Progenitor cell of endocrine pancreas (in vitro differentiated cells): ENCODE measurements around the gene CRYBA1. TPM values are rescaled to one million over a fixed set of nuclear protein-coding genes. Genes with fewer than 3 reads are reported as not detected.
"Not testable (repeated sequence)": the region's sequence is repeated elsewhere in the genome, so short reads cannot be mapped to it uniquely, and the experiment has no call there.

ENCODE experiments used
- DNase-seq: peaks from one replicate; pipeline ENCODE4 v3.0.0; 2021; ENCODE audit warnings: low spot score; ENCODE audit not compliant: unreplicated experiment
- H3K27ac Mint-ChIP-seq: 2 replicates; pipeline ENCODE4 v1.8.0; 2021; ENCODE audit warnings: mild to moderate bottlenecking, moderate library complexity, mixed read lengths
- H3K27me3 Mint-ChIP-seq: 2 replicates; pipeline ENCODE4 v1.8.0; 2021; ENCODE audit warnings: mixed read lengths
- H3K36me3 Mint-ChIP-seq: 2 replicates; pipeline ENCODE4 v1.8.0; 2022; ENCODE audit warnings: mixed read lengths; ENCODE audit not compliant: insufficient read depth
- H3K4me1 Mint-ChIP-seq: 2 replicates; pipeline ENCODE4 v1.8.0; 2021; ENCODE audit warnings: low read depth, mixed read lengths
- H3K4me3 Mint-ChIP-seq: 2 replicates; pipeline ENCODE4 v1.8.0; 2021; ENCODE audit warnings: low read depth, mild to moderate bottlenecking, moderate library complexity, mixed read lengths
- H3K9me3 Mint-ChIP-seq: 2 replicates; pipeline ENCODE4 v1.8.0; 2021; ENCODE audit warnings: low read depth, mixed read lengths
- CTCF ChIP-seq: fragments of 200-600 bp; sonication (generic); IDR thresholded peaks from one replicate; pipeline ENCODE4 v1.5.0; 2021; ENCODE audit warnings: antibody characterized with exemption, mild to moderate bottlenecking; ENCODE audit not compliant: unreplicated experiment
- total RNA-seq: library from RNA; stranded (reverse); gene quantifications from 2 replicates; pipeline ENCODE4 v1.2.1, GENCODE V29; 2021

CRYBA1 gene
- total RNA-seq, 1 donor from 2014 or later = not detected

DNA sequence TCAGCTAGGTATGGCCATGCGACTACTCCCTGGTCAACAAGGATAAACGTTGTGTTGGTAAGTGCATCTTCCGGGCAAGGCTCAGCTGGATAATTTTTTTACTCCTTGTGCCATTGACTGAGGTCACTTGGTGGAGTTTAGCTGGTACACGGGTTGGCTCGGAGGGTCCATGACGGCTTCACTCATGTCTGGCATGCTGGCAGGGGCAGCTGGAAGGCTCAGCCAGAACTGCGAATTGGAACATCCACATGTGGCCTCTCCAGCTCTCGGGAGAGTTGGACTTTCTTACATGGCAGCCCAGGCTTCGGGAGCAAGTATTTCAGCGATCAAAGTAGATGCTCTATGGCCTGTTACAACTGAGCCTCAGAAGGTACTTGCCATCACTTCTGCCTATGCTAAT is 31.5 kb upstream of the CRYBA1 start:
- TF ChIP-seq CTCF = no peak
- H3K4me1 Mint-ChIP-seq = peaks cover 3% of the 10 kb centered on the region
- H3K9me3 Mint-ChIP-seq = no peaks in the 10 kb centered on the region
- no peak for DNase-seq
- H3K36me3 Mint-ChIP-seq = no peaks in the 10 kb centered on the region
- no peak overlapping the region for H3K27ac Mint-ChIP-seq
- no peak overlapping the region for H3K4me3 Mint-ChIP-seq
- H3K27me3 Mint-ChIP-seq = peaks cover 9% of the 10 kb centered on the region

- TF ChIP-seq CTCF = no peak
- no peaks in the 10 kb centered on the region for H3K9me3 Mint-ChIP-seq
- no peak for DNase-seq
- H3K4me1 Mint-ChIP-seq = peaks cover 3% of the 10 kb centered on the region
- no peak overlapping the region for H3K27ac Mint-ChIP-seq
- no peaks in the 10 kb centered on the region for H3K36me3 Mint-ChIP-seq
- H3K27me3 Mint-ChIP-seq = peaks cover 9% of the 10 kb centered on the region
- no peak overlapping the region for H3K4me3 Mint-ChIP-seq
Observed at GRCh38 chr17:29215717-29216116, 30.9 kb upstream of the CRYBA1 start.

- H3K4me1 Mint-ChIP-seq = peaks cover 3% of the 10 kb centered on the region
- no peak for DNase-seq
- H3K27ac Mint-ChIP-seq = no peak overlapping the region
- no peak for TF ChIP-seq CTCF
- peaks cover 9% of the 10 kb centered on the region for H3K27me3 Mint-ChIP-seq
- no peaks in the 10 kb centered on the region for H3K36me3 Mint-ChIP-seq
- no peaks in the 10 kb centered on the region for H3K9me3 Mint-ChIP-seq
- H3K4me3 Mint-ChIP-seq = no peak overlapping the region
Observed at GRCh38 chr17:29216181-29216580, 30.5 kb upstream of the CRYBA1 start.

DNA sequence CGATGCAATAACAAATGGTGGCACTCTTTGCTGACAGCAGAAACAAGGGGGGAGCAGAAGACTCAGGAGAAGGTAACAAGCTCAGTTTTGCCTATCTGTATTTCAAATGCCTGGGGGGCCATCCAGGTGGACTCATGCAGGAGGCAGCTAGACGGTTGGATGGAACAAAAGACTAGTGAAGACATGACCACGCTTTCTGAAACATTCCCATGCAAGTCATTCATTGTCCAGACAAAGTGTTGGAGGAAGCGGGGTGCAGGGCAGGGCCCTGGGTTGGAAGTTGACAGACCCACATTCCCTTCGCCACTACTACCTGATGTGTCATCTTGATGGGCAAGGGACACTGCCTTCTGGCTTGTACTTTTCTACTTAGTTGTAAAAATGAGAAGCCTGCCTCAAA is 29.8 kb upstream of the CRYBA1 start:
- DNase-seq = no peak
- no peak for TF ChIP-seq CTCF
- H3K36me3 Mint-ChIP-seq = no peaks in the 10 kb centered on the region
- H3K9me3 Mint-ChIP-seq = no peaks in the 10 kb centered on the region
- H3K4me1 Mint-ChIP-seq = peaks cover 3% of the 10 kb centered on the region
- peak overlapping the region; percentile 6 for H3K27ac Mint-ChIP-seq
- H3K4me3 Mint-ChIP-seq = no peak overlapping the region
- H3K27me3 Mint-ChIP-seq = peaks cover 9% of the 10 kb centered on the region

- H3K36me3 Mint-ChIP-seq = no peaks in the 10 kb centered on the region
- no peak overlapping the region for H3K27ac Mint-ChIP-seq
- H3K9me3 Mint-ChIP-seq = no peaks in the 10 kb centered on the region
- peak; percentile 94 for TF ChIP-seq CTCF
- peak; percentile 79 for DNase-seq
- H3K4me3 Mint-ChIP-seq = no peak overlapping the region
- peaks cover 3% of the 10 kb centered on the region for H3K4me1 Mint-ChIP-seq
- H3K27me3 Mint-ChIP-seq = peaks cover 9% of the 10 kb centered on the region
Observed at GRCh38 chr17:29219378-29220047, 27.1 kb upstream of the CRYBA1 start.

GRCh38 chr17:29221338-29221737 is 25.3 kb upstream of the CRYBA1 start:
- not testable (repeated sequence) for H3K4me3 Mint-ChIP-seq, H3K27ac Mint-ChIP-seq, H3K36me3 Mint-ChIP-seq, H3K9me3 Mint-ChIP-seq, H3K4me1 Mint-ChIP-seq, H3K27me3 Mint-ChIP-seq, DNase-seq
